GM18517 (cell line): ENCODE measurements around the gene SLC6A18.
"Not testable (repeated sequence)": the region's sequence is repeated elsewhere in the genome, so short reads cannot be mapped to it uniquely, and the experiment has no call there.

ENCODE experiments used
- ATAC-seq: cut with Tn5 transposase; IDR thresholded peaks from one replicate; pipeline ENCODE4 v1.9.1; 2021; ENCODE audit warnings: mild to moderate bottlenecking, moderate library complexity; ENCODE audit not compliant: unreplicated experiment

Gene SLC6A18

DNA sequence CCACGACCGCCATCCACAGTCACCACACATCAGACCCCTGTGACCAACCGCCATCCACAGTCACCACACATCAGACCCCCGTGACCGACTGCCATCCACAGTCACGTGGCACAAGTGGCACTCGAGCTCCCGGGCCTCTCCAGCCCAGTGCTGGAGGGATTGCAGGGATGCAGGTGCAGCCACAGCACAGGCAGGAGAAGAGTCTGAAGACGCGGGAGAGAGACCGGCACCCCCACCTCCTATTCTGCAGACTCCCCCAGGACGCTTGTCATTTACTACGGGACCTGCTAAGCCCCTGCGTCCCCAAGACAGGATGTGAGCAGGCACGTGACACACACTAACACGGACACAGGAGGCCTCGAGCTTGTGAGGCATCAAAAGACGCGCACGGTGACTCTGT lies 48.6 kb downstream of the SLC6A18 start:
- no peak for ATAC-seq

DNA sequence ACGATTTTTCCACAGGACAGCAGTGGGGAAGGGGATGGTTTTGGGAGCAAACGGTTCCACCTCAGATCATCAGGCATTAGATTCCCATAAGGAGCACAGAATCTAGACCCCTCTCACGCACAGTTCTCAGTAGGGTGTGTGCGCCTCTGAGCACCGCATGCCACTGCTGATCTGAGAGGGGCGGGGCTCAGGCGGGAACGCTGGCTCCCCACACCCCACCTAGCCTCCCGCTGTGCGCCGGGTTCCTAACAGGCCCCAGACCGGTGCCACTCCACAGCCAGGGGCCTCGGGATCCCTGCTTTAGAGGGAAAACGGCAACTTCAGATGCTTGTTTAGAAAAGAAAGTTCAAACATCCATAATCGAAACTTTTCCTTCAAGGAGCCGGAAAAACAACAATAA lies 49.3 kb downstream of the SLC6A18 start:
- no peak for ATAC-seq

DNA sequence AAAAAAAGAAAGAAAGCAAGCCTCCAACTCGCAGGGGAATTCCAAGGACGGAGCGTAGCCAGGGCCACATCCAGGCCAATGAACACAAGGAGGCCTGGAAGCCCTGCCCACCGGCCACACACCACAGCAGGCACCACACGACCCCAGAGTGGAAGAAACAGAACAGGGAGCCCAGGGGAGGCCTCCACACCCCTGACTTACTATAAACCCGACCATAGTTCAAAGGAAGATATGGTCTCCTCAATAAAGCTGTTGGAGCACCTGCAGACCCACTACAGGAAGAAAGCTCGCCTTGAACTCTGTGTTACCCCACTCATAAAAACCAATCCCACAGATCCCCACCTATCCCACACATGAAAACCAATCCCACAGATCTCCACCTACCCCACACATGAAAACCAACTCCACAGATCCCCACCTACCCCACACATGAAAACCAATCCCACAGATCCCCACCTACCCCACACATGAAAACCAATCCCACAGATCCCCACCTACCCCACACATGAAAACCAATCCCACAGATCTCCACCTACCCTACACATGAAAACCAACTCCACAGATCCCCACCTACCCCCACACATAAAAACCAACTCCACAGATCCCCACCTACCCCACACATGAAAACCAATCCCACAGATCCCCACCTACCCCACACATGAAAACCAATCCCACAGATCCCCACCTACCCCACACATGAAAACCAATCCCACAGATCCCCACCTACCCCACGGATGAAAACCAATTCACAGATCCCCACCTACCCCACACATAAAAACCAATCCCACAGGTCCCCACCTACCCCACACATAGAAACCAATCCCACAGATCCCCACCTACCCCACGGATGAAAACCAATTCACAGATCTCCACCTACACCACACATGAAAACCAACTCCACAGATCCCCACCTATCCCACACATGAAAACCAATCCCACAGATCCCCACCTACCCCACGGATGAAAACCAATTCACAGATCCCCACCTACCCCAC lies 50.5 kb downstream of the SLC6A18 start:
- not testable (repeated sequence) for ATAC-seq

DNA sequence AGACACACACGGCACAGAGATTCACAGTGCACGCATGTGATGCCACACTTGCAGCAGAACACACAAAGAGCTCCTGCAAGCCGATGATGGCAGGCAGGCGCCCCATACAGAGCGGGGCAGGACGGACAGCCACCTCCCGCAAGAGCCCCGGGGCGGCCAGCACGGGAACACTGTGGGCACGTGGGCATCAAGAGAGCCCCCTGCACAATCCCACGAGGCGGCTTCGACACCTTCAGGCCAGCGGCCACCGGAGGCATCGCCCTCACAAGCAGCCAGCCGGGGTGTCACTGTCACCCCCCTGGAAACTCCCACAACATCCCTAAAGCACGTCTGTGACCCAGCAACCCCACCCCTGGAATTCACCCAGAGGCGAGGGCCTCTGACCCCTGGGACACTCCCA lies 51.7 kb downstream of the SLC6A18 start:
- ATAC-seq = no peak

DNA sequence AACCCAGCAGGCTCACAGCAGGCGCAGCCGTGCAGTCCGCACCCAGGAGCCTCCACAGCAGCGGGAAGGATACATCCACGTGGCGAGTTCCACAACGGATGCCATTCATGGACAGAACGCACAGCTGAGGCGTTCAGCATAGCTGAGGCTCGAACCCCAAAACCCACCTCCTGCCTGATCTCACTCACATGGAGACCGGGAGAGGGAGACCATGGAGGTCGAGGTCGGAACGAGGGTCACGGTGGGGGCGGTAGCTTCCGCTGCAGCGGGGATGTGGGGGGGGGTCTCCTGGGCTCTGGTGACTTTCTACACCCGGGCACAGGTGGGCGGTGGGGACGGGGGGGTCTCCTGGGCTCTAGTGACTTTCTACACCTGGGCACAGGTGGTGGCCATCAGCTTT lies 52.1 kb downstream of the SLC6A18 start:
- ATAC-seq = no peak

DNA sequence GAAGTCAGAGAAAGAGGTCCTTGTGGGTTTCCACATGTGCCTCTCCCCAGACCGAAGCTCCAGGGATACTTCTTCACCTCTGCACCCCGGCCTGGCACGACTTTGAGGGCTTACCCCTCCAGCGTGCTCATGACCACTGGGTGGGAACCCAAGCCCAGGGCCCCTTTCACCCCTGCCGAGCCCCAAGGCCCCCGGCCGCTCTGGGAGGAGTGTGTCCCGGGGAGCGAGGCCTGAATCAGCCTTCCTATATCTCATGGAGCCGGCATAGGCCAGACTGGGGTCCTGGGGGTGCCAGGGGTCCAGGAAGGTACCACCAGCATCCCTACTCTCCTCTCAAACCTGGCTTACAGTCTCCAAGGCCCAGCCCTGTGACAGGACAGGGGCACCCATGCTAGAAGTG lies 52.6 kb downstream of the SLC6A18 start:
- ATAC-seq = no peak

DNA sequence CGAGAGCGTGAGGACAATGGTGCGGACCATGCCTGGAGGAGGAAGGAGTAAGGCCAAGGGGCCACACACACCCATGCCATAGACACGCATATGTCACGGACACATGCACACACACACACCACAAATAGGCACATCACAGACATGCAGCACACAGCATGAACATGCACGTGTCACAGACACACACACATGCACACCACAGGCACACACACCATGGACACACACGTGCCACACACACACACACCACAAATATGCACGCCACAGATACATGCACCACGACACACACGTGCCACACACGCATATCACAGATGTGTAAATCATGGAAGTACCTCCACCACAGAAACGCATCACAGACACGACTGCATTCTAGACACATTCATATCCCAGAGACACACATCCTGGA lies 53.0 kb downstream of the SLC6A18 start:
- no peak for ATAC-seq

DNA sequence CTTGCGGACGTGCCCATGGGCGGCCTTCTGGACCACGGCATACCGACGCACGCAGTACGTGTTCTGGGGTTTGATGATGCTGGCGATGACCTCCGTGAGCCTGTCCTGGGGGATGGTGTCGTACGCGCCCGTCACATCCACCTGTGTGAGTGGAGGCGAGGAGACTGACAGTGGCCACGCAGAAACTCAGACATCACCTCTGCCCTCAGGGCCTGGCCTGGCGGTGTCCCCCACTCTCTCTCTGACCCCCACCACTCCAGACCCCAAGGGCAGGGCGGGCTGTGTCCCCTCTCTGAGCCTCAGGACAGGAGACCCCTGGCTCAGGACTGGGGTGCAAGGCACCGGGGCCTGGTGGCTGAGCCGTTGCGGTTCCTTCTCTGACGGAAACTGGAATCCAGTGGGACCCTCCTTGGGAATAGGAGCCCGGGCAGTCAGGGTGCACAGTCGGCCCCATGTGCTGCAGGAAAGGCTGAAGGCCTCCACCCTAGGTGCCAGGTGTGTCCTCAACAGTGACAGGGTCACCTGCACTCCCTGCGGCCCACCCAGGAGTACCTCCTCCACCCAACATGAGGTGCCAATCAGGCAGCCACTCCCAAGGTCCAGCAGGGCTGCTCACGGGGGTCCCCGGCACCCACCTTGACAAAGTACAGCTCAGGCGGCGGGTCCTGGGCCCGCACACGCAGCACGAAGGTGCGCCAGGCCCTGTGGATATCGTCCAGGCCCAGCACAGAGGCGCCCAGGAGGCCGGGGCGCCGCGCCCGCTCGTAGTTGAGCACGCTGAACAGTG lies 53.7 kb downstream of the SLC6A18 start:
- ATAC-seq = no peak

DNA sequence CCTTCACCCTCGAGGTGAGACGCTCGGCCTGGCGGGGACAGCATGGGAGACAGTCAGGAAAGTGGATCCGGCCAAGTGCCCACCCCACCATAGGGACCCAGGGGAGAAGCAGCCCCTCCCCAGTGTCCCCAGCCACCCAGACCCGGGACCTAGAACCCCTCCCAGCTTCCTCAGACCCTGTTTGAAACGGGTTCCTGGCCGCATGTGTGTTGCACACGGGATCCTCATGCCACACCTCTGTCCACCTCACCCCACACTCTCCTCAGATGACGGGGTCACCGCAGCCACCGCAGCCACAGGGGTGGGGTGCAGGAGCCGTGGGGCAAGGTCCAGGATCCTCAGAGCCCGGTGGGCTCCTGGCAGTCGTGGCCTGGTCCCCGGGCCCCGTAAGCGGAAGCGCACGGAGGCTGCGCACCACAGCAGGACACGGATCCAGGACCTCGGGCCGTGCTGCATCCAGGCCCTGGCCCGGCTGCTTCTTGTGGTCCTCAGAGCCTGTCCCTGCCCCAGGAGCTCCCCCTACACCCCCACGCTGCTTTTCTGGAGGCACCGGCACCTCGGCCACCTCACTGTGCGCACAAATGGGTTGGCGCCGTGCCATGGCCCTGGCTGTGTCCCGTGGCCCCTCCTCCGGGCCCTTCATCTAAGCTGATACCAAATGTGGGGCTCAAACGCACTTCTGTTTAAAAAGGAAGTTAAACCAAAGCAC lies 54.4 kb downstream of the SLC6A18 start:
- no peak for ATAC-seq

DNA sequence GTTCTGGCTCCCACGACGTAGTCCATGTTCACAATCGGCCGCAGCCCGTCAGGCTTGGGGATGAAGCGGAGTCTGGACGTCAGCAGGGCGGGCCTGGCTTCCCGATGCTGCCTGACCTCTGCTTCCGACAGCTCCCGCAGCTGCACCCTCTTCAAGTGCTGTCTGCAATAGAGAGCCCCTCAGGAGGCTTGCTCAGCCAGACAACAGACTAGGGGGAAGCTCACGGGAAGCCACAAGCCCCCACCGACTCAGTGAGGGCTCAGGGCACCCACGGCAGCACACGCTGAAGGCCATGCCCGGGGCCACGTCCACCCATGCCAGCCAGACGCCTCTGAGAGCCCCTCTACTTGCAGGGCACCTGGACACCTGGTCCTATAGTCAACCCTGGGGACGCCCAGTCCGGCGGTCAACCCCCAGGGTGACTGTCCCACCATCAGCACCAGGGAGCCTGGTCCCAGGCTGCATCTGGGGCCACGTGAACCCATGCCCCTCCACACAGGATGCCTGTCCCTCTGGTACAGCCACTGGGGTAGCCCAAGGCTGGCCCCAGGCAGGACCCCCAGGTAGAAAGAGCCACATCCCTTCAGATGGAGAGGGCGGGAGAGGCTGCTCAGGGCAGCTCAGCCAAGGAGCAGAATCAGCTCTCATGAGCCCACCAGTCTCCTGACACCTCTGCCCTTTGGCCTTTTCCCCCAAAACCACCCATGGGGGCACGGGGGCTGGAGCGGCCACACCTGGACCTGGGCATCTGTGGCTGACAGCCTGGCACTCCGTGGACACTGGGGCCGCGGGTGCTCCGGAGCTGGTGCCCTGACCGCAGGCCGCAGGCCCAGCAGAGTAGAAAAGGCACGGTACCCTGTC lies 55.2 kb downstream of the SLC6A18 start:
- ATAC-seq = no peak

DNA sequence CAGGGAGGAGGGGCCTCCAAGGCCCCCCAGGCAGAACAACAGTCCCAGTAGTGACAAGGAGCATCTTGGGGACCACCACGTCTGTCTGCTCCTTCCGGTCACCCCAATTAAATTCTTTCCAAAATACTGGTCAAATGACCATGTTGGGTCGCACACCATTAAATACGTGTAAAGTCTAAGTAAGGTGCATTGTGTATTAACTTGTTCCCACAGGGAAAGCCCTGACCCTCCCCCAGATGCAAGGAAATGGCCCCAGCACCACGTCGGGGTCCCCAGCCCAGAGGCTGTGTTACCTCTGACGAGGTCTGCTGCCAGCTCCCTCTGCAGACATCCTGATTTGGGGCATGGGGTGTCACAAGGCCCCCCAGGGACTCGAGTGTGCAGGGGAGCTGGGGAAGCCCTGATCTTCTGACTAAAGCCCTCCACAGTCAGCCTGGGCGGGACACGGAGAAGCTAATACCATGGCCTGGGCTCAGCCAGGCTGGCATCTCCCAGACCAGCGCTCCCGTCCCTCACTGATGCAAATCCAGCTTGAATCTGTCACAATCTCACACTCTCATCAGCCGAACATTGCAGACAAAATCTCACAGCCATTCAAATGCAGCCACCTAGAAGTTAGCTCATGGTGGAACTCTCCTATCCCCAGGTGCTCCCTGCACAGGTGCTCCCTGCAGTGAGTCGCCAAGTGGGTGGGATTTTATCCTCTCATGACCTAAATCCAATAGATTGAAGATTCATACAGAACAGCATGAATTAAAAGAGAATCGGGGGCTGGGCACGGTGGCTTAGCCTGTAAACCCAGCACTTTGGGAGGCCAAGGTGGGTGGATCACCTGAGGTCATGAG lies 56.1 kb downstream of the SLC6A18 start:
- ATAC-seq = no peak

DNA sequence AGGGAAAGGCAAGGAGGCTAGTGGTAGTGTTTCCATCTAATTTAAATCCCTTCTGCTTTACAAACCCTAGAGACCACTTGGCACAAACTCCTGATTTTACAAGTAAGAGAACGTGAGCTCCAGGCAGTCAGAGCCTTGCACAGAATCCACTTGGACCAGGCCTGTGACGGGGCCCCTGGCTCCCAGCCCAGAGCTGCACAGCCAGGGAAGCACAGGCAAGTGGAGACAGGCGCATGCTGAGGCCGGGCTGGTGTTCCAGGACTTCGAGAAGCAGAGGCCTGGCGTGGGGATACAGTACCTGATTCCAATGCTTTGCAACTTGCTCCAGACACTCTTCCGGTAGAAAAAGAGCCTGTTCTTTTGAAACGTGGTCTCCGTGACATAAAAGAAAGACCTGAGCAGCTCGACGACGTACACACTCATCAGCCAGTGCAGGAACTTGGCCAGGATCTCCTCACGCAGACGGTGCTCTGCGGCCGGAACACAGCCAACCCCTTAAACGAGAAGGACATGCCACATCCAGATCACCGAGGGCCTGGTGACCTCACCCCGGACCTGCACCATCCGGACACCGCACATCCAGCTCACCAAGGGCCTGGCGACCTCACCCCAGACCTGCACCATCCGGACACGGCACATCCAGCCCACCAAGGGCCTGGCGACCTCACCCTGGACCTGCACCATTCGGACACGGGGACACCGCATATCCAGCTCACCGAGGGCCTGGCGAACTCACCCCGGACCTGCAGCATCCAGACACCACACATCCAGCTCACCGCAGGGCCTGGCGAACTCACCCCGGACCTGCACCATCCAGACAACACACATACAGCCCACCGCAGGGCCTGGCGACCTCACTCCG lies 57.2 kb downstream of the SLC6A18 start:
- ATAC-seq = no peak

DNA sequence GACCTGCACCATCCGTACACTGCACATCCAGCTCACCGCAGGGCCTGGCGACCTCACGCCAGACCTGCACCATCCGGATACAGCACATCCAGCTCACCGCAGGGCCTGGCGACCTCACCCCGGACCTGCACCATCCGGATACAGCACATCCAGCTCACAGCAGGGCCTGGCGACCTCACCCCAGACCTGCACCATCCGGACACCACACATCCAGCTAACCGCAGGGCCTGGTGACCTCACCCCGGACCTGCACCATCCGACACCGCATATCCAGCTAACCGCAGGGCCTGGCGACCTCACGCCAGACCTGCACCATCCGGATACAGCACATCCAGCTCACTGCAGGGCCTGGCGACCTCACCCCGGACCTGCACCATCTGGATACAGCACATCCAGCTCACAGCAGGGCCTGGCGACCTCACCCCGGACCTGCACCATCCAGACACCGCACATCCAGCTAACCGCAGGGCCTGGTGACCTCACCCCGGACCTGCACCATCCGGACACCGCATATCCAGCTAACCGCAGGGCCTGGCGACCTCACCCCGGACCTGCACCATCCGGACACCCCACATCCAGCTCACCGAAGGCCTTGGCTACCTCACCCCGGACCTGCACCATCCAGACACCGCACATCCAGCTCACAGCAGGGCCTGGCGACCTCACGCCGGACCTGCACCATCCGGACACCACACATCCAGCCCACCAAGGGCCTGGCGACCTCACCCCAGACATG lies 58.0 kb downstream of the SLC6A18 start:
- ATAC-seq = not testable (repeated sequence)

DNA sequence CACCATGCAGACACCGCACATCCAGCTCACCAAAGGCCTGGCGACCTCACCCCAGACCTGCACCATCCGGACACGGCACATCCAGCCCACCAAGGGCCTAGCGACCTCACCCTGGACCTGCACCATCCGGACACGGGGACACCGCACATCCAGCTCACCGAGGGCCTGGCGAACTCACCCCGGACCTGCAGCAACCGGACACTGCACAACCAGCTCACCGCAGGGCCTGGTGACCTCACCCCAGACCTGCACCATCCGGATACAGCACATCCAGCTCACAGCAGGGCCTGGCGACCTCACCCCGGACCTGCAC lies 58.5 kb downstream of the SLC6A18 start:
- not testable (repeated sequence) for ATAC-seq

DNA sequence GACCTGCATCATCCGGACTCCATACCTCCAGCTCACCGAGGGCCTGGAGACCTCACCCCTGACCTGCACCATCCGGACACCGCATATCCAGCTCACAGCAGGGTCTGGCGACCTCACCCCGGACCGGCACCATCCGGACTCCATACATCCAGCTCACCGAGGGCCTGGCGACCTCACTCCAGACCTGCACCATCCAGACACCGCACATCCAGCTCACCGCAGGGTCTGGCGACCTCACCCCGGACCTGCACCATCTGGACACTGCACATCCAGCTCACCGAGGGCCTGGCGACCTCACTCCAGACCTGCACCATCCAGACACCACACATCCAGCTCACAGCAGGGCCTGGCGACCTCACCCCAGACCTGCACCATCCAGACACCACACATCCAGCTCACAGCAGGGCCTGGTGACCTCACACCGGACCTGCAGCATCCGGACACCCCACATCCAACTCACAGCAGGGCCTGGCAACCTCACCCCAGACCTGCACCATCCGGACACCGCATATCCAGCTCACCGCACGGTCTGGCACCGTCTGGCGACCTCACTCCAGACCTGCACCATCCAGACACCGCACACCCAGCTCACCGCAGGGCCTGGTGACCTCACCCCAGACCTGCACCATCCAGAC lies 59.3 kb downstream of the SLC6A18 start:
- not testable (repeated sequence) for ATAC-seq

DNA sequence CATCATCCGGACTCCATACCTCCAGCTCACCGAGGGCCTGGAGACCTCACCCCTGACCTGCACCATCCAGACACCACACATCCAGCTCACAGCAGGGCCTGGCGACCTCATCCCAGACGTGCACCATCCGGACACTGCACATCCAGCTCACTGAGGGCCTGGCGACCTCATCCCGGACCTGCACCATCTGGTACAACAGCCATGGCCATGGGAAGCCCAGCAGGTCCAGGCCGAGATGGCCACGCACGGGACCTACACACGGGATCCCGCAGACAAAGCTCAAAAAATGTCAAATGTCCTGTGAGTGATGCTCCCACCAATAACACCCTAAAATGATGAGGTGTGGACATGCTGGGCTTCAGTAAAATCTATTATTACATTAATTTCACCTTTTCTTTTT lies 60.0 kb downstream of the SLC6A18 start:
- no peak for ATAC-seq

DNA sequence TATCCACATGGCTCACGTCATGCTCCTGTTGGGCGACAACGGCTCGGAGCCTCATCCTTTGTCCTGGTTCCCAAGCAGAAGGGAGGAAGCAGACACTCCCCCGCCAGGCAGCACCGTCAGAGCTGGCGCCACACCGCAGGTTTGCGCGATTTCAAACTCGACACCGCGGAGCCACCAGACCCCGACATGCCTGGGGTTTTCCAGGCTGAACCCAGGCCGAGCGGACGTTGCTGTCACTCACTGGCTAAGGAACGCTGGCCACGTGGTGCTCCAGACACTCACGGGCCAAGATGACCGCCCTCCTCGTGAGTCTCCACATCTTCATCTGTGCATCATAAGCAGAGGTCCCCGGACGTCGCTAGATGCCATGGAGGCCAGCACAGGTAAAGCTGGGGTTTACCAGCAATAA lies 60.7 kb downstream of the SLC6A18 start:
- ATAC-seq = no peak
